Stimulated activated CD8-positive, alpha-beta memory T cell treated with anti-CD3 and anti-CD28 coated beads, Interleukin-15, amount 100 ng/mL, for 48 hours (primary cell): ENCODE measurements around the gene PLA2G2C.
"Not testable (repeated sequence)": the region's sequence is repeated elsewhere in the genome, so short reads cannot be mapped to it uniquely, and the experiment has no call there.

Source experiments
- DNase-seq, 2 donors: peaks; one replicate each; pipeline ENCODE4 v3.0.0-alpha.2; 2020; ENCODE audit warnings: low read depth in 2 of 2

Gene PLA2G2C

DNA sequence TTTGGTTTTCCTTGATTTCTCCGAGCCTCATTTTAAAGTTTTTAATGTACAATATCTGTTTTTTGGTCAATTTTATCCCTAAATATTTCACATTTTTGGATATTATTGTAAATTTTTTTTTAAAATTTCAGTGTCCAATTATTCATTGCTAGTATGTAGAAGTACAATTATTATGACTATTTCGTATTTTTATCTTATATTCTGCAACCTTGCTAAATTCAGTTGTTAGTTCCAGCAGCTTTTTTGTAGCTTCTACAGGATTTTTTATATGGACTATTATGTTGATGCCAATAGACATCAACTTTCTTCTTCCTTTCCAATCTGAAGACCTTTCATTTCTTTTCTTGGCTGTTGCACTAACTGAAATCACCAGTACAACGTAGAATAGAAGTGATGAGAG lies 51.3 kb downstream of the PLA2G2C start:
- DNase-seq = no peak

DNA sequence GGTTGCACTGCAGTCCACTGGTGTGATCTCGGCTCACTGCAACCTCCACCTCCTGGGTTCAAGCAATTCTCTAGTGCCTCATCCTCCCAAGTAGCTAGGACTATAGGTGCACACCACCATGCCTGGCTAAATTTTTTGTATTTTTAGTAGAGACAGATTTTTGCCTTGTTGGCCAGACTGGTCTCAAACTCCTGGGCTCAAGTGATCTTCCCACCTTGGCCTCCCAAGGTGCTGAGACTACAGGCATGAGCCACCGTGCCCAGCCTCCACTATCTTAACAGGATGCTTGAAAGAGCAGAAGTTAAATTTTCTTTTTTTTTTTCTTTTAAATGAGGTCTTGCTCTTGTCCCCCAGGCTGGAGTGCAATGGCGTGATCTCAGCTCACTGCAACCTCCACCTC lies 55.8 kb downstream of the PLA2G2C start:
- not testable (repeated sequence) for DNase-seq

DNA sequence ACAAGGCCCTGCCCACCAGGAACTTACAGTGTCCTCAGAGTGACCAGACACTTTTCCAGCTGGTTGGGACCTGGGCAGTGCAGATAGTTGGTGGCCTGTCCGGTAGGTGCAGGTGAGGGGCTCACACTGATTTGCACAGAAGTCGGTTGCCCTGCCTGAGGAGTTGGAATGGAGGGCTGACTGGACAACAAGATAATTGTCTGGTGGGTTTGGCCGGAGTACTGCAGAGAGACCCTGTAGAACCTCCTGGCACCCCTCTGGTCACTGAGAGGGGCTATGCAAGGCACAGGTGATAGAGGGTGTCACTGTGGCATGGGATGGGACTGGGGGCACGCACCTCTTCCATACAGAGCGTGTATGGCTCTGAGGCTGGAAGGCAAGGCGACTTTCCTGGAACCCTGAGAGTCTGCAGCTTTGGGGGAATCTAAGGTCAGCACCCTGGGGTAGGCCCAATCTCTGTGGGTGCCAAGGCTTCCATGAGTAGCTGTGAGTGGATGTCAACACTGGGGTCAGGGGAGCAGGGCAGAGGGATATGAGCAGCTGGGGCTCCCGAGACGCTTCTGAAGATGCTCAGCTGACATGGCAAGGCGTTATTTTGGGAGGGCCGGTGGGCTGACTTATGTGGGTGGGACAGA lies 59.4 kb downstream of the PLA2G2C start:
- no peak for DNase-seq

DNA sequence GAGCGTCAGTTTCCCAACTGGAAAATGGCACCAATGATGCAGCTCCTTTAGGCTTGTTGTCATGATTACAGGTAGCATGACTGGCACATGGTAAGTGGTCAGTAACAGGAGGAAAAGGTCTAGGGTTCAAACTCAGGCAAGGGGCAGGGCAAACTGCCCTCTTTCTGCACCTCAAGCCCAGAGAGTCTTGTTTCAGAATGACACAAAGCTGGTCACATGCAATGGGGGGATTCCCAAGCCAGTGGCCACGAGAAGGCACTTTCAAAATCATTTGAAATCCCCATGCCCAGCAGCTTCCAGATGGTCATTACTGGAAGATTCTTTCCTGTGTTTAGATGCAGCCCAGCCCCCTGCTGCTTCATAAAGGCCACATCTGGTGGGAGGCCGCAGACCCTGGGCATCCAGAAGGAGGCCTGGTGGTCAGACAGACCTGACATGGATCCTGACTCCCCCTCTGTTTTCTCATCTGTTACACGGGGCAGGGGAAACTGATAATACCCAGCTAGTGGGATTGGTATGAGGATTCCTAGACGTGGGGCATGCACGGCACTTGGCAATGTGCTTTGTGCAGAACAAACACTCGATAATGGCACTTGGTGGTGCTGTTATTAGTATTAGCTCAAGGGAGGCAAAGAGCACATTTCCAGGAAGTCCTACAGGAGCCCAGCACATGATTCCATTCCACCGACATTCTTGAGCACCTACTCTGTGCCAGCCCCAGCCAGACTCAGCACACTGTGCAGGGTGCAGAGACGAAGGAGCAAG lies 60.1 kb downstream of the PLA2G2C start:
- no peak for DNase-seq

DNA sequence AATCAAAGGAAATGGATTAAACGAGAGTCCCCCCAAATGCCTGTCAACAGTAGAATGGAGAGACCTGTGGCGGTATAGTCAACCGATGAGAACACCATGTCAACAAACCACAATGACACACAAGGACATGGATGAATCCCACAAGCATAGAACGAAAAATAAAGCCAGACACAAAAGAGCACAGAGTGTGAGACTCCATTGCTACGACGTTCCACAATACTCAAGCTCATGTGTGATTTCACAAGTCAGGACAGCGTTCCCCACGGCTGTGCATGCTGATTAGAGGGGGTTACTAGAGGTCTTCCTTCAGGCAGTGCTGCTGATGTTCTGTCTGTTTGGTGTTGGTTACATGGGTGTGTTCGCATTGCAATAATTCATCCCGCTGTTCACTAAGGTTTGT lies 61.2 kb downstream of the PLA2G2C start:
- no peak for DNase-seq

DNA sequence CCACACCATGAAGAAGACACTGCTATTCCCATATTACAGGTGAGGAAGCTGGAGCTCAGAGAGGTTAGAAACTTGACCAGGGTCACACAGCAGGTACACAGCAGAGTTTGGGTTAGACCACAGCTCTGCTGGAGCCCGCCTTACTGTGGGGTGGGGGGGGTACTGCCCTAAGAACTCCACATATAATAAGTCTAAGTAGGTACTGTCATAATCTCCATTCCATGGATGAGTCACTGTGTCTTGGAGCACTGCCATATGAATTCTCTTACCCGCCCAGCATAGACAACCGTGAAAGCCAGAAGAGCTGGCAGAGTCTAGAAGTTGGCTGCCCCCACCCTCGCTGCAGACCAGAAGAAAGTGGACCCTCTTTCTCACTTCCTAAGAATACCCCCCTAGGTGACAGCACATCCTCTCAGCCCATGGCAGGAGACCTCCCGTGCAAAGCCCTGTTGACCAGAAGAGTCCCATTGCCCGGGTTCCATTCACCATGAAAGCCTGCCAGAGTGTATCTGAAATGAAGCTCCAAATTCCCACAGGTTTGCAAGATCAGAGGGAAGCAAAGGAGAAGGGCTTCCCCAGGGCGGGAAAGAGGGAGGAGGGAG lies 61.8 kb downstream of the PLA2G2C start:
- DNase-seq = no peak

DNA sequence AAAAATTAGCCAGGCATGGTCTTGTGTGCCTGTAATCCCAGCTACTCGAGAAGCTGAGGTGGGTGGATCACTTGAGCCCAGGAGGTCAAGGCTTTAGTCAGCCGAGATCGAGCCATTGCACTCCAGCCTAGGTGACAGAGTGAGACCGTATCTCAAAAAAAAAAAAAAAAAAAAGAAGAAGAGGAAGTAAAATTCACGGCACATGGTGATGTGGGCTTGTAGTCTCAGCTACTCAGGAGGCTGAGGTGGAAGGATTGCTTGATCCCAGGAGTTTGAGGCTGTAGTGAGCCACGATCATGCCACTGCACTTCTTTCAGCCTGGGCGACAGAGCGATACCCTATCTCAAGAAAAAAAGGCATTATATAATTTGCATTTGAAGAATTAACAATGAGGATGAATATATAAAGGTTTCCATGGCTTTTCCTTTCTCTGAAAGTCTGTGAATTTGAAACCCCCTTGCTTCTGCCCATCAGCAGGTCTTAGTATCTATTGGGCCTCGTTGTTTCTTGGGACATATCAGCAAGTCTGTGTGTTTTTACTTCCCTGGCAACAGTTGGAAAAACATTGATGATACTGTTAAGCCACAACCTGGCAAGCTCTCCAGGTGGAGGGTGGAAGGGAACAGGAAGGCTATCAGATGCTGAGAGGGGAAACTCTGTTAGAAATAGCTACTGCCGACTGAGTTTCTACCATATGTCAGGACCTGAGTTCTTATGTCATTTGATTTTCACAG lies 62.4 kb downstream of the PLA2G2C start:
- DNase-seq = no peak

DNA sequence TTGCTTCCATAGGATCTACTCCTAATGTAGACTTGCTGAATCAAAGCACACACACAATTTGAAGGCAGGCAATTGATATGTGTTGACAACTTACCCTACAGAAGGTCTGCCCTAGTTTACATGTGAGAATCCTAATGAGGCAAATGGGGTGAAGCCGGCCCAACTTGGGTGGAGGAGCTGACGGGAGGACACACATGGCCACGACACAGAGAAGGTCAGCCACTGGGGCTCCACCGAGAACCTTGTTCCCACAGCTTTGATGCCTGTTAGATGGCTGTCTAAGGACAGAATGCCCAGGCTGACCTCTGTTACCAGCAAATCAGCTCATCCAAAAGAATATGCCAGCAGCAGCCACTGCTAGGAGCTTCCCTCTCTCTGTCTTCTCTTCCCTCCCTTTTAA lies 65.5 kb downstream of the PLA2G2C start:
- no peak for DNase-seq

DNA sequence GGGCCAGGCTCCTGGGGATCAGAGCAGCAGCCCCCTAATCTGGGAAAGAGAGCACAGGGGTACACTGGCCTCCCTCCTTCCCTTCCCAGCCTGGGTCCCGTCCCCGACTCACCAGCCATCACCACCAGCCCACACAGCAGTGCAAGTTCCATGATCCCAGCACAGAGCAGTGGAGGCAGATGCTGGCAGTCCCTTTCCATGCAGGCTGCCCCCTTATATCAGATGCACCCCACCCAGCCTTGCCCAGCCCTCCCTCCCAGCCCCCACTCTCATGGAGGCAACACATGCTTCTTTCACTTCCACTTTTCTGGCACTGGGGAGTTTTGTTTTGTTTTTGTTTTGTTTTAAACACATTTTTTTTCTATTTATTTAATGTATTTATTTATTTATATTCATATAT lies 67.0 kb downstream of the PLA2G2C start, which contains the start of gene PLA2G2D:
Gene PLA2G2D (minus strand): TSS at position 190 of the 400 bp plus-strand sequence. CDS start 38 bp downstream, at position 152.
- no peak for DNase-seq

DNA sequence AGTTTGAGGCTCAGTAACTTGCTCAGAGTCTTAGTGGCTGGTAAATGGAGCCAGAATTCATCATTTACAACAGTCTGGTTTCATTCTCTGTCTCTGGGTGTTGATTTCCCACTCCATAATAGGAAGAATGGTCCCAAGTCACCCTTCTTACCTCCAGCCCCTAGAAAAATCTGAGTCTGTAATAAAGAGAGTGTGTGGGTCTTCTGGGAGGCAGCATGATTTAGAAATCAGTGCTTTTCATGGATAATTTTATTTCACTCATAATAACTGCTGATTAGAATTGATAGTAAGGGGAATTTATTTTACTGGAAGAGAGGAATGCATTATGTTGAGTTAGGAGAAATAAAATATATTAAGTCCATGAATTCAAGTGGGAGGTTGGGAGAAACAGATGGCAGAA lies 69.1 kb downstream of the PLA2G2C start:
- DNase-seq = no peak

DNA sequence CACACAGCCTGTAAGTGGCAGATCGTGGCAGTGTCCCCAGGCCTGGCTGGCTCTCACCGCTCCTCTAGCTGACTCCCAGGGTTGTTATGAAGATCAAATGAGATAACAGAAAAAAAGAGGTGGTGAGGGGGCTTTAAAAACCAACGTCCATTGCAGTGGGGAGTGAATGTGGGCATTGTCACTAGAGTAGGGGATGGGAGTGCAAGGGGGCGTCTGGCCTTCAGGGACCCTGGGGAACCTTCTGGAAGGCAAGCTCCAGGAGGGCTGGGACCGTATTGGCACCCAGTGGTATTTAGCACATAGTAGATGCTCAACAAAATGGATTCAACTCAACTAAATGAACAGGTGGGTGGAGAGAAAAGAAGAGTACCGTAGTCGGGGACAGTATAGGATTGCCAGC lies 70.4 kb downstream of the PLA2G2C start:
- no peak for DNase-seq

DNA sequence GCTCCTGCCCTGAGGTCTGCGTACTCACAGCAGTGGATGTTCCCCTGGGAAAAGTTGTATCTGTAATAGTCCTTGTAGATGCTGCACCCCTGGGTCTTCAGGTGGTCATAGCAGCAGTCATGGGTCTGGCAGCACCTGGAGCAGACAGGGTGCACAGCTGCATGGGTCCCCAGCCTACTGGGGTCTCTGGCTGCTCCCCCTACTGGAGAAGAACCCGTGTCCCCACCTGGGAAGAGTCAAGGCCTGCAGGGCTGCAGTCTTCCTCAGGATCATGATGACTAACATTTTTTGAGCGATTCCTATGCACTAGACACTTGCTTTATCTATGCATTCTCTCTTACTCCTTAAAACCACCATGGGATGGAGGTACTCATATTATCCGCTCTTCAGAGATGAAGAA lies 70.8 kb downstream of the PLA2G2C start:
- no peak for DNase-seq

DNA sequence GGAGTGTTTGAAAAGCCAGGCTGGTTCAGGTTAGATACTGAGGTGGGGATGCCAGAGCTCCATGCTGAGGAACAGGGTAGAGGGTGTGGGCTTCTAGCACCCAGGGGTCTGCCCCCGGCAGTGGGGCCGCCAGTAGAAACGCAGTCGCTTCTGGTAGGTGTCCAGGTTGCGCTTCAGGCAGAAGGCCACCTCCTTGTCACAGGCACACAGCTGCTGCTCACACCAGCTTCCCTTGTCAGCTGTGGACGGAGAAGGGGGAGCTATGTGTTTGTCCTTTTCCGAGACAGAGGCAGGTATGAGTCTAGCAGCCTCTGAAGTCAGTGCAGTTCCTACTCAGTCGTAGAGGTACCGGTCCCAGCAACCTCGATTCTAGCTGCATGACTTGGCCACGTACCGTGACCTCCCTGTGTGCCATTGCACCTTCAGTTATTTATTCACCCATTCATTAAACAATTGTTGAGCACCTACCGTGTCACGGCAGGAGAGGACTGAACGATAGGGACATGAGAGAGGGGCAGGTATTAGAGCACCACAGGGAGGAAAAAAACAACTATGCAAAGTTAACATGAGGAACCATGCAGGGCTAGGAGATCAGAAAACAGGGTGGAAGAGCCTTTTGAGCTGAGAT lies 72.2 kb downstream of the PLA2G2C start:
- DNase-seq = no peak
